Hepatic stellate cell (primary cell): Measurements from ENCODE around the gene ZNF792.
A peak's percentile ranks its signal among the peaks of the same experiment; 100 is the strongest.
"Not testable (repeated sequence)": the region's sequence is repeated elsewhere in the genome, so short reads cannot be mapped to it uniquely, and the experiment has no call there.

ENCODE experiments used
- DNase-seq: peaks from one replicate; pipeline ENCODE4 v3.0.0; 2011; ENCODE audit warnings: low spot score

The ZNF792 gene

DNA sequence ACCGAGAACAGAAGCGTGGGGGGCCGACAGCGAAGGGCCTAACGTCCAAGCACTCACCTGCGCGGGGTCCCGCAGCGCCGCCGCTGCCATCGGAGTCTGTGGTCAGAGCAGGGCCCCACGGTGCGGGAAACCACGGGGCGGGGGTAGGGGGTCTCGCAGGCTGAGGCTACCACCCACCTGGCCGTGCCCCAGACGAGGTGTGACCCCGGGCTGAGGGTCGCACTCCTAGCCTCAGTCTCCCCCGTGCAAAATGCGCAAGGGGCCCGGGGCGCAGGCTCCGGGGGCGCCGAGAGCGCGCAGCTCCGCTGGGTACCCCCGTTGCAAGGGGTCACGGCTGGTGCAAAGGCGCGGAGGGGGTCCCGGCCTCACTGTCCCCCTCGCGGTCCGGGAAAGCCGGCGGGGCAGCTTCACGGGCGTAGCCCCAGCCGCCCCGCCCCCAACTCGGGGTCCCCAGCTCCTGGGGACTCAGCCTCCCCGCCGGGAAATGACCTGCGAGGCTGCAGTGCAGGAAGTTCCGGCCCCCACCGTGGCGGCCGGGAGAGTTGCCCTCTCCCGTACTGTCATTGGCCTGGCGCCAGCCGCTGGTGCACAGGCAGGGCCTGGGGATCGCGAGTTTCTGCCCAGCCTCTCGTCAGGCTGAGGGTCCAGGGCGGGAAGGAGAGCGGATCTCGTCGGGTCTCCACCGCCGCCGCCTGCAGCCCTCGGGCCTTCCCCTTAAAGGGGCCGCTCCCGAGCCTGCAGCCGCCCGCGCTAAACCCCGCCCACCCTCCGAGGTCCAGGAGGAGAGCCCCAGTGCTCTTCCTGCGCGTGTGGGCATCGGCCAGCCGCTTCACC lies at the start of gene ZNF792:
Gene ZNF792, minus strand, starts transcription at position 657 of the 834 bp plus-strand sequence. Its CDS starts 567 bp downstream, at position 90.
- DNase-seq = peak; percentile 69

- DNase-seq = peak; percentile 86
Measured at GRCh38 chr19:35013041-35013819, 49.2 kb upstream of the ZNF792 start.

- no peak for DNase-seq
Measured at GRCh38 chr19:35011737-35012682, 48.0 kb upstream of the ZNF792 start.

DNA sequence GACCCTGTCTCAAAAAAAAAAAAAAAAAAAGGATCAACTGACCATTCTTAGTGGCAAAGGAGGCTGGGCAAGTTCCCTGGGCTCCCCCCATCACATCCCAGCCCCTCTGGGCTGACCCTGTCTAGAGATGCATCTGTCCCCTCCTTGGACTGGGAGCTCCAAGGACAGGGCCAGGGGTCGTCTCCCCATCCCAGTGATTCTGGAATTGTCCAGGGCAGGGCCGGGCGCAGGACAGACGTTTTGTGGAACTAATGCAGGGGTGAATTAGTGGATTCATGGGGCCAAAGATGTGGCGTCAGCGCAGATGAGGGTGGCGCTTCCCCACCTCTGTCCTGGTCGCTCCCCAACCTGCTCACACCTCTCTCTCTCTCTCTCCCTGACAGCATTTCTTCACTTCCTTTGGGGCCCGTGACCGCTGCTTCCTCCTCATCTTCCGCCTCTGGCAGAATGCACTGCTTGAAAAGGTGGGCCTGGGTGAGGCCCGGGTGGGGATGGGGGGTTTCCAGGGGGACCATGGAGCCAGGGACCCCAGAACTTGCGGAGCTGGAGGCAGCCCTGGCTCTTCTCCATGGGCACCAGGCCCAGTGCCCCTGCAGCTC lies 47.2 kb upstream of the ZNF792 start:
- DNase-seq = no peak

- DNase-seq = no peak
Measured at GRCh38 chr19:35009424-35010415, 45.7 kb upstream of the ZNF792 start.

DNA sequence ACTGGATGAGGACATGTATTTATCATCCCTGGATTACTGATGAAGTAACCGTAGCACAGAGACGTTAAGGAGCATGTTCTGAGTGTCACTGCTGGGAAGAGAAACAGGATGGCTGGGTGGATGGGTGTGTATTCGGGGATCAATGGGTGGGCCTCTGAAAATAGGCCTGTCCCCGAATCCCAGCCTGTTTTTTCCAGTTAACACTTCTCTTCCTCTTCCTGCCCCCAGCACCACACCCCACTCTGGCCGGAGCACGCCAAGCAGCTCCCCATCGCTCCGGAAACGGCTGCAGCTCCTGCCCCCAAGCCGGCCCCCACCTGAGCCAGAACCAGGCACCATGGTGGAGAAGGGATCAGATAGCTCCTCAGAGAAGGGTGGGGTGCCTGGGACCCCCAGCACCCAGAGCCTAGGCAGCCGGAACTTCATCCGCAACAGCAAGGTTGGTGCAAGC lies 44.9 kb upstream of the ZNF792 start:
- DNase-seq = no peak

- DNase-seq = not testable (repeated sequence)
Measured at GRCh38 chr19:35007427-35007826, 43.4 kb upstream of the ZNF792 start.

- no peak for DNase-seq
Measured at GRCh38 chr19:35006999-35007365, 43.0 kb upstream of the ZNF792 start.

GRCh38 chr19:35006342-35006998 lies 42.4 kb upstream of the ZNF792 start:
- peak; percentile 85 for DNase-seq

DNA sequence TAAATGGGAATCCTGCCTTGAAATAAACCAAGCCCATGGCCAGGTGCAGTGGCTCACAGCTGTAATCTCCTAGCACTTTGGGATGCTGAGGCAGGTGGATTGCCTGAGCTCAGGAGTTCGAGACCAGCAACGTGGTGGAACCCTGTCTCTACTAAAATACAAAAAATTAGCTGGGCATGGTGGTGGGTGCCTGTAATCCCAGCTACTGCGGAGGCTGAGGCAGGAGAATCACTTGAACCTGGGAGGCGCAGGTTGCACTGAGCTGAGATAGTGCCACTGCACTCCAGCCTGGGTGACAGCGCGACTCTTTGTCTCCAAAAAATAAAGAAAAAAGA lies 41.9 kb upstream of the ZNF792 start:
- DNase-seq = not testable (repeated sequence)

- no peak for DNase-seq
Measured at GRCh38 chr19:35005256-35005977, 41.4 kb upstream of the ZNF792 start.

GRCh38 chr19:35004517-35005255 lies 40.7 kb upstream of the ZNF792 start:
- DNase-seq = no peak

DNA sequence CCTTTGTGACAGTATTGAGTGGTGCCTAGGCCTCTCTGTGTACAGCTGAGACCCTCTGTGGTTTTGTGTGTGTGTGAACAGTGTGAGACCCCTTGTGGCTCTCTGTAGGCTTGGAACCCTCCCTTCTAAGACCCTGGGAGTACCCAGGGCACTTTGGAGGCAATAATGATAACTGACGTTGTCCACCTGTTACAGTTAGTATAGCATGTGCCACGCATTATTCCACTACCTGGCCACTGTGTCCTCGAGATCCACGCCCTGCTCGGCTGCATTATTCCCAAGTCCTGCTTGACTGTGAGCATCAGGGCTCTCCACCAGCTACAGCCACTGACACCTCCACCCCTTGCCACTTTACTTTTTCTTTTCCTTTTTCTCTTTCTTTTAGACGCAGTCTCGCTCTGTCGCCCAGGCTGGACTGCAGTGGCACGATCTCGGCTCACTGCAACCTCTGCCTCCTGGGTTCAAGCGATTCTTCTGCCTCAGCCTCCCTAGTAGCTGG lies 38.1 kb upstream of the ZNF792 start:
- no peak for DNase-seq

GRCh38 chr19:35000647-35001501 lies 36.8 kb upstream of the ZNF792 start:
- DNase-seq = peak; percentile 63

- no peak for DNase-seq
Measured at GRCh38 chr19:35000338-35000646, 36.3 kb upstream of the ZNF792 start.

DNA sequence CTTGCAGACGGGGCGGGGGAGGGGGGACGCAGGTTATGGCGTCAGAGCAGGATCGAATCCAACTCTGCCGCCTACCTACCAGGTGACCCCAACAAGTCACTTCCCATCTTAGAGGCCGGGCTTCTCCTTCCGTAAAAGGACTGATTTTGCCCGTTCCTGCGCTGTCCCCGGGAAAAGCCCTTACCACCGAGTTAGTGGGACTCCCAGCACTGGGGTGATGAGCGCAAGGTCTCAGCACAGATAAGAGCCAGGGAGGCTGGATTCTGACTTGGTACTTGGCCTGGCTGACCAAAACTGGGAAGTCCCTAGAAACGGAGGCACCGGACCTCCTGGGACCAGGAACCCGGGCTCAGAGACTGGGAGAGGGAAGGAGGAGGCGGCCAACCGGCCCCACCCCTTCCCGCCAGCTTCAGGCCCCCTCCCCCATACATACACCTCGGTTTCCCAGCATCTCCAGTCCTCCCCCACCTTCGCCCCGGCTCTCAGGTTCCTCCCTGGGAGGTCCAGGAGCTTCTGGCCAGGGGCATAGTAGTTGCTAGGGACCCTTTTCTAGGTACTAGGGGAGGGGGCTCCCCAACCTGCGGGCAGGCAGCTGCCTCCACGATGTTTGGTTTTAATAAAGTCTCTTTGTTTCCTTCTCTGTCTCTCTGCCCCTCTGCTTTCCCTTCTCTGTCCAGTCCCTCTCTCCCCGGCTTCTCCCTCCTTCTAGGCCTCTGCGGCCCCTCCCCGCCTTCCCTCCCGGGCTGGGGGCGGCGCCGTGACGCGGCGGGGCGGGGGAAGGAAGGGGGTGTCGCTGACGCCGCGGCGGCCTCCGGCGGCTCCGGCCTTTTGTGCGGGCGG lies 35.7 kb upstream of the ZNF792 start, which contains the start of gene GRAMD1A:
Gene GRAMD1A, plus strand, starts transcription at position 826 of the 840 bp plus-strand sequence. CDS start 156 bp downstream, outside the sequence.
- DNase-seq = peak; percentile 97
